ENCODE results near the gene CACNA1C. TPM values are rescaled to one million over a fixed set of nuclear protein-coding genes. Genes with fewer than 3 reads are reported as not detected.
A peak's percentile ranks its signal among the peaks of the same experiment; 100 is the strongest.

CACNA1C gene
- total RNA-seq, 1 donor from 2014 or later: 102 TPM

- intact Hi-C loops (cut with DNase I): no loop called here
- no peak overlapping the region for H3K4me3 ChIP-seq
- peaks cover 0 to 2% of the 10 kb centered on the region in 2 donors for H3K4me1 ChIP-seq
- no peaks in the 10 kb centered on the region for H3K9me3 ChIP-seq
- H3K27ac ChIP-seq: no peak overlapping the region
- no peak for DNase-seq (ENCODE audit: low spot score in 2 of 2)
- H3K36me3 ChIP-seq: peaks cover 15 to 25% of the 10 kb centered on the region in 2 donors
- TF ChIP-seq CTCF (IDR thresholded peaks at IDR 0.05): no peak
- no peaks in the 10 kb centered on the region for H3K27me3 ChIP-seq
These were observed 429.2 kb downstream of the CACNA1C start for GRCh38 chr12:2481951-2482350.

- H3K36me3 ChIP-seq: peaks cover 15 to 29% of the 10 kb centered on the region in 2 donors
These were observed 430.3 kb downstream of the CACNA1C start for GRCh38 chr12:2482938-2483660.

GRCh38 chr12:2483713-2484112 is 430.9 kb downstream of the CACNA1C start:
- H3K27me3 ChIP-seq: no peaks in the 10 kb centered on the region
- TF ChIP-seq CTCF (IDR thresholded peaks at IDR 0.05): no peak
- peak in 1 of 2 donors; percentile 37 for DNase-seq (ENCODE audit: low spot score in 2 of 2)
- H3K4me3 ChIP-seq: no peak overlapping the region
- intact Hi-C loops (cut with DNase I): no loop called here
- H3K36me3 ChIP-seq: peaks cover 15 to 32% of the 10 kb centered on the region in 2 donors
- no peaks in the 10 kb centered on the region for H3K9me3 ChIP-seq
- peaks cover 0 to 2% of the 10 kb centered on the region in 2 donors for H3K4me1 ChIP-seq
- no peak overlapping the region for H3K27ac ChIP-seq

More at GRCh38 chr12:2482938-2483660, 430.3 kb downstream of the CACNA1C start:
- peaks cover 0 to 2% of the 10 kb centered on the region in 2 donors for H3K4me1 ChIP-seq
- intact Hi-C loops (cut with DNase I): no loop called here
- DNase-seq (ENCODE audit: low spot score in 2 of 2): no peak
- H3K9me3 ChIP-seq: no peaks in the 10 kb centered on the region
- H3K4me3 ChIP-seq: no peak overlapping the region
- no peaks in the 10 kb centered on the region for H3K27me3 ChIP-seq
- no peak for TF ChIP-seq CTCF (IDR thresholded peaks at IDR 0.05)
- H3K27ac ChIP-seq: no peak overlapping the region

- H3K4me1 ChIP-seq: peaks cover 0 to 2% of the 10 kb centered on the region in 2 donors
- no peak for TF ChIP-seq CTCF (IDR thresholded peaks at IDR 0.05)
- DNase-seq (ENCODE audit: low spot score in 2 of 2): no peak
- intact Hi-C loops (cut with DNase I): no loop called here
- H3K9me3 ChIP-seq: no peaks in the 10 kb centered on the region
- H3K4me3 ChIP-seq: no peak overlapping the region
- no peaks in the 10 kb centered on the region for H3K27me3 ChIP-seq
- H3K36me3 ChIP-seq: peaks cover 15 to 37% of the 10 kb centered on the region in 2 donors
- H3K27ac ChIP-seq: no peak overlapping the region
These were observed 431.5 kb downstream of the CACNA1C start for GRCh38 chr12:2484141-2484776.

GRCh38 chr12:2485681-2486080 is 432.9 kb downstream of the CACNA1C start:
- Histone ChIP-seq H3K36me3 (peaks cover 15 to 38% of the 10 kb centered on the region in 2 donors), H3K27ac (no peak overlapping the region), H3K9me3 (no peaks in the 10 kb centered on the region), H3K27me3 (no peaks in the 10 kb centered on the region), H3K4me1 (peaks cover 0 to 2% of the 10 kb centered on the region in 2 donors), H3K4me3 (no peak overlapping the region)
- intact Hi-C loops (cut with DNase I): no loop called here
- no peak for TF ChIP-seq CTCF (IDR thresholded peaks at IDR 0.05)
- DNase-seq (ENCODE audit: low spot score in 2 of 2): no peak
